AG10803 (cell line): ENCODE results near the gene NPTN.

ENCODE experiments used
- DNase-seq: peaks from one replicate; pipeline ENCODE4 v3.0.0; 2010; ENCODE audit warnings: low read depth
- H3K4me3 ChIP-seq: 2 replicates; pipeline ENCODE4 v1.5.1; 2011; ENCODE audit warnings: mild to moderate bottlenecking, low read length, control low read depth
- CTCF ChIP-seq: conservative IDR thresholded peaks from 2 replicates; pipeline ENCODE4 v1.5.1; 2011; ENCODE audit warnings: mild to moderate bottlenecking, low read length, control low read depth, inconsistent platforms

Gene NPTN

DNA sequence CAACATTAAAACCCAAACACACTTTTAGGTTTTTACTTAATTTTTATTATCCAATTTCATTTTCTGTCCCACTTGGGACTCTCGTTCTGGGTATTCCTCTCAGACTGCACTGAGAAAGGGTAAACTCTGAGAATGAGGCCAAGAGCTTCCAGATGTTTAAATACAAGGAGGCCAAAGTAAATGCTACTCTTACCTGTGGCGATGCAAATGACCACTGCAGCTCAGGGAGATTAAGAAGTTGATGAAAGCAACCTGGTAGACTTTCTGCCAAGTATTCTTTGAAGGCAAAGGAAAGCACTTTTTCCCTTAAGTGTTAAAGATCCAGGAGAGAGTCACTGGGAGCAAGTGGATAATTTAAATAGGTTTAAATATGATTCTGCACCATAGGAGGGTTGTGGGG lies 39.1 kb downstream of the NPTN start:
- DNase-seq: no peak
- H3K4me3 ChIP-seq: no peak overlapping the region
- no peak for TF ChIP-seq CTCF

GRCh38 chr15:73593304-73594074 lies 39.7 kb downstream of the NPTN start:
- no peak overlapping the region for H3K4me3 ChIP-seq
- DNase-seq: no peak
- no peak for TF ChIP-seq CTCF

- no peak overlapping the region for H3K4me3 ChIP-seq
- TF ChIP-seq CTCF: no peak
- DNase-seq: no peak
Measured at GRCh38 chr15:73590263-73590662, 42.9 kb downstream of the NPTN start.

GRCh38 chr15:73589766-73590165 lies 43.4 kb downstream of the NPTN start:
- H3K4me3 ChIP-seq: no peak overlapping the region
- no peak for TF ChIP-seq CTCF
- DNase-seq: no peak

- no peak for DNase-seq
- no peak for TF ChIP-seq CTCF
- no peak overlapping the region for H3K4me3 ChIP-seq
Measured at GRCh38 chr15:73585871-73586654, 47.1 kb downstream of the NPTN start.

DNA sequence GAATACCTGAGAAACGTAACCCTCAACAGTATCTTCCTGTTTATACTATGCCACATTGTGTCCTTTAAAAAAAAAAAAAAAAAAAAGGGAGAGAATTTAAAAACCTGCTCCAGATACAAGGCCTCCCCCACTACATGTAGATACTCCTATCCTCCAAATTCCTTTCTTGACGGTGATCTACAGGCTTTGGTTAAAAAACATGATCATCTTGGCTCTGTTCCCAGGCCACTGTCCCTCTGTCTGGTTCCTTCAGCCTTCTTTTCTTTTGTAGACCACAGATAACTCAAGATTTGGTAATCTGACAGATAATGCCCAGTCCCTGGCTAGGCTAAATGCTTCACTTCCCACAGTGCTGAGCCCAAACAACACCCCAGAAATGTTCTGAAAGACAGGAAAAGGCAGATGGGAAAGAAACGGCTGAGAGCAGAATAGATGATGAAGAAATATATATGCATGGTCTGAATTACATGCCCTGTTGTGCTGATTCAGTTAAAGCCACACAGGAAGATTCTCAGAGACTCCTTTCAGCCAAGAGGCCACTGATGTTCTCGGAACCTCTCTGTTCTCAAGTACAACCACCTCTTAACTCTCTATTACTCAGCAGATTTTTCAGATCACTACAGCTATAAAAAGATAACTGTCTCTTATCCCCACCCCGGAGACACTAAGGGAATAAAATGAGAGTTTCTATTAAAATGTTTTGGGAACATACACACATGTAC lies 48.3 kb downstream of the NPTN start:
- no peak overlapping the region for H3K4me3 ChIP-seq
- no peak for TF ChIP-seq CTCF
- peak; percentile 46 for DNase-seq
